Fibroblast of lung (primary cell): ENCODE results near the gene LPGAT1. TPM values are rescaled to one million over a fixed set of nuclear protein-coding genes. Genes with fewer than 3 reads are reported as not detected.

Experiments
- DNase-seq, 2 donors: peaks; one replicate each; pipeline versions ENCODE4 v3.0.0 to v3.0.0-alpha.2; 2010; ENCODE audit warnings: low read depth in 2 of 2
- H2AFZ ChIP-seq: 2 replicates; pipeline ENCODE4 v1.5.1; 2012; ENCODE audit warnings: low read length, control low read depth, inconsistent platforms
- H3K27ac ChIP-seq: 2 replicates; pipeline ENCODE4 v1.5.1; 2011; ENCODE audit warnings: low read length, control low read depth; ENCODE audit not compliant: insufficient read depth
- H3K27me3 ChIP-seq: 2 replicates; pipeline ENCODE4 v1.5.1; 2011; ENCODE audit warnings: mild to moderate bottlenecking, low read length; ENCODE audit not compliant: control insufficient read depth, insufficient read depth
- H3K36me3 ChIP-seq: 2 replicates; pipeline ENCODE4 v1.5.1; 2011; ENCODE audit warnings: low read length; ENCODE audit not compliant: control insufficient read depth, insufficient read depth
- H3K4me1 ChIP-seq: 2 replicates; pipeline ENCODE4 v1.5.1; 2011; ENCODE audit warnings: low read length; ENCODE audit not compliant: control insufficient read depth, insufficient read depth; ENCODE audit errors: extremely low read depth
- H3K4me2 ChIP-seq: 2 replicates; pipeline ENCODE4 v1.5.1; 2011; ENCODE audit warnings: low read length, control low read depth; ENCODE audit not compliant: insufficient read depth; ENCODE audit errors: extremely low read depth
- H3K4me3 ChIP-seq, 4 experiments: fragments of 200-600 bp in 1 of 4; sonication (generic) in 1 of 4; replicated peaks in 1 of 4; 2 replicates each; pipeline ENCODE4 v1.5.1; 2011 to 2016; ENCODE audit warnings: low read length in 4 of 4, low read depth in 3 of 4, mild to moderate bottlenecking in 3 of 4, control low read depth in 2 of 4, inconsistent platforms in 1 of 4, mixed read lengths in 1 of 4; ENCODE audit not compliant: insufficient read depth in 1 of 4; ENCODE audit errors: control extremely low read depth in 1 of 4
- H3K79me2 ChIP-seq: 2 replicates; pipeline ENCODE4 v1.5.1; 2012; ENCODE audit warnings: mild to moderate bottlenecking, low read length, inconsistent platforms; ENCODE audit not compliant: control insufficient read depth, insufficient read depth
- H3K9ac ChIP-seq: 2 replicates; pipeline ENCODE4 v1.5.1; 2011; ENCODE audit warnings: mild to moderate bottlenecking, low read length, control low read depth; ENCODE audit not compliant: insufficient read depth
- H3K9me3 ChIP-seq: 2 replicates; pipeline ENCODE4 v1.5.1; 2012; ENCODE audit warnings: low read depth, low read length; ENCODE audit not compliant: control insufficient read depth, insufficient read depth
- H4K20me1 ChIP-seq: 2 replicates; pipeline ENCODE4 v1.5.1; 2011; ENCODE audit warnings: low read length; ENCODE audit not compliant: control insufficient read depth, insufficient read depth; ENCODE audit errors: extremely low read depth
- CTCF ChIP-seq, 2 donors: IDR thresholded peaks in 1 of 2; conservative IDR thresholded peaks in 1 of 2; 1 replicate in 1 of 2; 2 replicates in 1 of 2; pipeline ENCODE4 v1.5.1; 2011 to 2012; ENCODE audit warnings: low read length in 2 of 2, control low read depth in 1 of 2, inconsistent platforms in 1 of 2, low read depth in 1 of 2, mild to moderate bottlenecking in 1 of 2
- EZH2 ChIP-seq: IDR thresholded peaks from 2 replicates; pipeline ENCODE4 v1.5.1; 2012; ENCODE audit warnings: low read length, control low read depth, mild to moderate bottlenecking; ENCODE audit errors: missing control alignments
- polyA plus RNA-seq, 2 donors: library from polyadenylated mRNA; depleted of rRNA in 1 of 2; stranded (reverse) in 1 of 2; unstranded in 1 of 2; fragments of >200 nt; gene quantifications; 2 replicates each; pipeline ENCODE4 v1.2.1, GENCODE V29; 2011 to 2012; ENCODE audit warnings: missing spikeins in 1 of 2
- total RNA-seq: library from RNA; depleted of rRNA; stranded (reverse); fragments of >200 nt; gene quantifications from 2 replicates; pipeline ENCODE4 v1.2.1, GENCODE V29; 2014

LPGAT1 gene
- total and polyA plus RNA-seq, 2 donors (not counting 1 experiment from before 2014, with no cell fraction given) = 20.7 to 34.7 TPM

DNA sequence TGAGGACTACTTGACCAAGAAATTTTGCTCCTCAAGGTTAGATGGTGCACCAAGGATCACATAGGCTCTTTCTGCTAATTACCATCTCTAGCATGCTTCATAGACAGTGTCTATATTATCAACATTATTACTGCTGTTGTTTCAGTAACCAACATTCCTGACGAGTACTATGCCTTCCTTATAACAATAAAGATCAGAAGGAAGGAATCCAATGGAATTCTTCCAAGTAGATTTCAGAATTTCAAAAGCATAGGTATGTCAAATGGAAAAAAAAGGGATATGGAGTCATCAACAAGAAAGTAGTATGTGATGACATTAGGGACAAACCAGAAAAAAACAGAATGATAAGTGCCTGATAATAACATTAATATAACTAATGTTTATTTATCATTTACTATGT is 39.6 kb upstream of the LPGAT1 start:
- Histone ChIP-seq H3K27me3 (no peaks in the 10 kb centered on the region), H3K4me1 (no peaks in the 10 kb centered on the region), H3K4me2 (no peak overlapping the region), H3K9ac (no peak overlapping the region), H2AFZ (no peak overlapping the region), H3K9me3 (no peaks in the 10 kb centered on the region), H3K36me3 (no peaks in the 10 kb centered on the region), H3K27ac (no peak overlapping the region), H3K79me2 (no peaks in the 10 kb centered on the region), H4K20me1 (no peaks in the 10 kb centered on the region), H3K4me3 (no peak overlapping the region)
- no peak for TF ChIP-seq CTCF (conservative IDR thresholded peaks at IDR 0.05 in 1 of 2, IDR thresholded peaks at IDR 0.05 in 1 of 2; ENCODE audit: low read depth in 1 of 2, low read length in 2 of 2)
- TF ChIP-seq EZH2 = no peak
- DNase-seq = peak in 1 of 2 donors; percentile 42

GRCh38 chr1:211865180-211865579 is 34.6 kb upstream of the LPGAT1 start:
- Histone ChIP-seq H2AFZ (no peak overlapping the region), H3K79me2 (no peaks in the 10 kb centered on the region), H3K9me3 (no peaks in the 10 kb centered on the region), H3K27ac (no peak overlapping the region), H4K20me1 (no peaks in the 10 kb centered on the region), H3K9ac (no peak overlapping the region), H3K4me1 (no peaks in the 10 kb centered on the region), H3K4me3 (no peak overlapping the region), H3K27me3 (no peaks in the 10 kb centered on the region), H3K36me3 (no peaks in the 10 kb centered on the region), H3K4me2 (no peak overlapping the region)
- DNase-seq = no peak
- TF ChIP-seq EZH2 = no peak
- no peak for TF ChIP-seq CTCF (conservative IDR thresholded peaks at IDR 0.05 in 1 of 2, IDR thresholded peaks at IDR 0.05 in 1 of 2; ENCODE audit: low read depth in 1 of 2, low read length in 2 of 2)

GRCh38 chr1:211859405-211859804 is 28.8 kb upstream of the LPGAT1 start:
- no peak overlapping the region for H3K4me3 ChIP-seq
- no peaks in the 10 kb centered on the region for H3K79me2 ChIP-seq

More at GRCh38 chr1:211859405-211859804, 28.8 kb upstream of the LPGAT1 start:
- Histone ChIP-seq H3K4me1 (no peaks in the 10 kb centered on the region), H3K27me3 (no peaks in the 10 kb centered on the region), H4K20me1 (no peaks in the 10 kb centered on the region), H2AFZ (no peak overlapping the region), H3K36me3 (no peaks in the 10 kb centered on the region), H3K9ac (no peak overlapping the region), H3K4me2 (no peak overlapping the region), H3K9me3 (no peaks in the 10 kb centered on the region), H3K27ac (no peak overlapping the region)
- DNase-seq = no peak
- TF ChIP-seq EZH2 = no peak
- TF ChIP-seq CTCF (conservative IDR thresholded peaks at IDR 0.05 in 1 of 2, IDR thresholded peaks at IDR 0.05 in 1 of 2; ENCODE audit: low read depth in 1 of 2, low read length in 2 of 2) = no peak
